Activated CD8-positive, alpha-beta memory T cell treated with anti-CD3 and anti-CD28 coated beads for 36 hours (primary cell): ENCODE data around the gene RNF121. TPM values are rescaled to one million over a fixed set of nuclear protein-coding genes. Genes with fewer than 3 reads are reported as not detected.

Source experiments
- CTCF ChIA-PET: fragments of 350-600 bp; sonication (Branson Sonifier 250); formaldehyde crosslinking; loops from one replicate; lab custom pipeline; 2021; ENCODE audit warnings: antibody characterized with exemption; lab: Charles Lee
- POLR2A ChIA-PET: fragments of 350-600 bp; sonication (Branson Sonifier 250); formaldehyde crosslinking; loops from one replicate; lab custom pipeline; 2021; ENCODE audit warnings: antibody characterized with exemption; lab: Charles Lee
- total RNA-seq, 2 experiments: library from RNA; stranded (reverse); gene quantifications; one replicate each; pipeline ENCODE4 v1.2.3, GENCODE V29; 2021

RNF121 gene
- total RNA-seq, 2 experiments from 2014 or later, result 48.1 to 50.7 TPM

DNA sequence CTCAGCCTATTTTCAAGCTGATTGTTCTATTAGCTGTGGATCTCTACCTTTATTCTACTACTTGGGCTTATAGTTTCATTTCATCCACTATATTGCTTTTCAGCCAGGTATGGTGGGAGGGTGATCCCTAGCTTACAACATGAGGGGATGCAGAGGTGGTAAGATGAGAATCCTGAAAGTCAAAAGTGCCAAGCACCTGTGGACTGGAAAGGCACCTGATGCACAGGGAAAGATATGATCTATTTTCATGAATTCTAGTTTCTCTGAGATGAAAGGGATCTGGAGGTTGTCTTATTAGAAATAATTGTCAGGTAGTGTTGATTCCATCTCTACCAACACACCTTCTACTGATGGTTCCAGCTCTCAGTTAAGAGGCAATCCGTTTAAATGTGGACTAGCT, 48.2 kb downstream of the RNF121 start:
- POLR2A ChIA-PET, result interaction anchor here (0.6 kb wide), 1 partner anchor 35 kb away, joined by 7 read pairs; no protein-coding TSS in a partner anchor
- CTCF ChIA-PET, result interaction anchor here (1.2 to 2.5 kb wide), 9 partner anchors 10 to 114 kb away, joined by 3 to 13 read pairs (median 5); partner anchors contain the start of gene IL18BP

DNA sequence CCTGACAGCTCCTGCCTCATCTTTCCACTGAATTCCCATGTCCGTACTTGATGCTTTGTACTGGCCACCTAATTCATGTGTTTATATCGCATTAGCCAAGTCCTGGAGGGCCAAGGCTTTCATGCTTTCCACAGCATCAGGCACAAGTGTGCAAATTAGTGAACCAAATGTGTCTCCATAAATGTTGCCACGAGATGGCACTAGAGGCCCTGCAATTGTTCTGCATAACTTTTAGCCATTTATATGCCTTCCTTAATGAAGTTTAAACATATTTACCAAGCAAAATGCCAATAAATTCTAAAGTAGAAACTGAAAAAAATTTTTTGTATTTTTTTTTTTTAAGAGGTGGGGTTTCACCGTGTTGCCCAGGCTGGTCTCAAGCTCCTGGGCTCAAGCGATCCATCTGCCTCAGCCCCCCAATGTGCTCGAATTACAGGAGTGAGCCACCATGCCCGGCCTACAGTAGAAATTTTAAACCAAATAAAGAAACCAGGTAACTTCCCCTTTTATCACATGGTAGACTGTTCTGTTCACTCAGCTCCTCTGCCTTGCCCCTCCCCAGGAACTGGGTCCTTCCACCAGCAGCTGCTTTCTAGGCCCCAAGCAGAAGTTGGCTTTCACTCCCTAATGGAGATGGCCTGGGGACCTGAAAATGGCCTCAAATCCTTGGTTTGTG, 49.0 kb downstream of the RNF121 start:
- POLR2A ChIA-PET, result no interaction called here
- CTCF ChIA-PET, result interaction anchor here (0.9 to 2.5 kb wide), 13 partner anchors 10 to 205 kb away, joined by 3 to 13 read pairs (median 5); partner anchors contain the start of gene IL18BP

DNA sequence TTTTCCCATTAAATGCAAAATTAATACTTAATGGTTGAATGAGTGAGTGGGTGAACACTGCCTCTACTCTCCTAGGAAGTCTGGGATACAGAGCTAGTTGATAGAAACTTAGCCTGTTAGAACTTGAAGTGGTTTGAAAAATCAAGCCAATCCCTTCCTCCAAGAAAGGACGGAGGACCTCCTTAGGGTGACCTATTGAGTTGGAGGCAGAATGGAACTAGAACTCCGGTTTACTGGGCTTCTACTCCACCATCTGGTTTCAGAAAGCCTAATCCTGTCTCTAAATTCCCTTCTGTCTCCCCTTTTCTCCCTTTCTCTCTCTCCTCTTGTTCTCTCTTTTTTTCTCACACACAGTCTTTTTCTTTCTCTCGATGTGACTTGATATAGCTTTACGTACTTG, 50.2 kb downstream of the RNF121 start:
- POLR2A ChIA-PET, result no interaction called here
- CTCF ChIA-PET, result interaction anchor here (0.6 to 2.5 kb wide), 4 partner anchors 12 to 229 kb away, joined by 3 to 13 read pairs (median 5); partner anchors contain the start of gene IL18BP

DNA sequence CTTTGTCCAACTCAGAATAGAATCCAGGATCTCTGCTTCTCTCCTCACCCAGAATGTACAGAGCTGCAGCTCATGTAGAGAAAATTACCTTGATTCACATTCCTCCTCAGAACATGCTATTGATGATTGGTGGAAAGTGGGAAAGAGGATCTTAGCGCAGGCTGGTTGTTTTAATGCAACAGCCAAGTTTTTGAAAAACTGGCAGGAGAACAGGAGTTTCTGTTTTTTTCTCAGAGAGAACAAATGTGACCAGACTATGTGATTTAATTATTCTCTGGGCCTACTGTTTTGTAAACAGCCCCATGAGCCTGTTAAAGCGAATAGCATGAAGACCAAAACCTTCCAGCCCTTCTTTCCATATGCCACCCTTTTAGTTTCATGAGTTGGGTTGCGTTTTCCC, 50.8 kb downstream of the RNF121 start:
- CTCF ChIA-PET, result interaction anchor here (1.7 kb wide), 1 partner anchor 46 kb away, joined by 6 read pairs; no protein-coding TSS in a partner anchor
- POLR2A ChIA-PET, result no interaction called here

DNA sequence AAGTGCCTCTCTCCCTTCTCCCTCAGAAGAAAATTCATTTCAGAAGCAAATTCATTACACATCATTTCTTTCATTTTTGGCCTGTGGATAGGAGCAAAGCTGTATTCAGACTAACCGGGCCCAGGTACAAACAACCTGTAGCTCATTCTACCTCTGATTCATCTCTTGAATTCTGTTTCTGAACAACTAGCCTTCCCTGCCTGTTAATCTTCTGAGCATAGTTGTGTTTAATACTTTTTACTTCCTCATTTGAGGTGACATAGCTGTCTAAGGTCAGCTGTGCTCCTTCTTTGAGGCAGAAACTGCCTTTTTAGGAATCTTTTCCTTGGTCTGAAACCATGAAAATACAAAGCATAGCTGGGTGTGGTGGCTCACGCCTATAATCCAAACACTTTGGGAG, 57.3 kb downstream of the RNF121 start:
- ChIA-PET CTCF (interaction anchor here (0.7 kb wide), 1 partner anchor 447 kb away, joined by 3 read pairs; no protein-coding TSS in a partner anchor), POLR2A (interaction anchor here (0.9 kb wide), 1 partner anchor 16 kb away, joined by 6 read pairs; no protein-coding TSS in a partner anchor)

DNA sequence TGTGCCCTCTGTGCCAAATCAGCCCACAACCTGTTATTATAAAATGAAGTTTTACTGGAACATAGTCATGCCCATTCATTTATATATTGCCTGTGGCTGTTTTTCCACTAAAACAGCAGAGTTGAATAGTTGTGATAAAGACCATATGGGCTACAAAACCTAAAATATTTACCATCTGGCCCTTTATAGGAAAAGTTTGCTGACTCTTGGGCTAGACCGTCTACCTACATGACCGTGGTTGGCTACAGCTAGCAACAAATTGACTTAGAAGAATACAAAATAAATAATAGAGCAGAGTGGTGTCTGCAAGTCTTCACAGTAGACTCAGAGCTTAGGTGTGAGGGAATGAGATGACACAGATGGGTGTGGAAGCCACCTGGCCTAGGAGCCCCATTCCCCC, 58.7 kb downstream of the RNF121 start:
- ChIA-PET CTCF (interaction anchor here (1.0 to 1.5 kb wide), 2 partner anchors 15 to 37 kb away, joined by 3 read pairs; no protein-coding TSS in a partner anchor), POLR2A (no interaction called here)

DNA sequence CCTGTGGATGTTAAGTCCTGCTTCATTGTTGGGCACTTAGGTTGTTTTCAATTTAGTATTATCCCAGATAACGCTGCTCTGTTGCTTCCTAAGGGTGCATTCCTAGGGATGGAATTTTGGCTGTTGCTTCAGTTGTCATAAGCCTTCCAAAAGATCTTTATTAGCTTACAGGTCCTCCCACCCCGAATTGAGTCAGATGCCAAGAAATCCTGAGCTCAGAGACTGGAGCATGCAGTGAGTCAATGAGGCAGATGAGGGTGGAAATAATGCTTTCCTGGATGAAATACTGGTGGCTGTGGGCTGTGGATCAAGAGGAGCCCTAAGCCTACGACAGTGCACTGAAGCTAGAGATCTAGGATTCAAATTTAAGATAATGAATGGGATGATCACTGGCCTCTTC, 59.2 kb downstream of the RNF121 start:
- POLR2A ChIA-PET, result no interaction called here
- CTCF ChIA-PET, result interaction anchor here (1.0 to 1.5 kb wide), 2 partner anchors 14 to 37 kb away, joined by 3 read pairs; no protein-coding TSS in a partner anchor

DNA sequence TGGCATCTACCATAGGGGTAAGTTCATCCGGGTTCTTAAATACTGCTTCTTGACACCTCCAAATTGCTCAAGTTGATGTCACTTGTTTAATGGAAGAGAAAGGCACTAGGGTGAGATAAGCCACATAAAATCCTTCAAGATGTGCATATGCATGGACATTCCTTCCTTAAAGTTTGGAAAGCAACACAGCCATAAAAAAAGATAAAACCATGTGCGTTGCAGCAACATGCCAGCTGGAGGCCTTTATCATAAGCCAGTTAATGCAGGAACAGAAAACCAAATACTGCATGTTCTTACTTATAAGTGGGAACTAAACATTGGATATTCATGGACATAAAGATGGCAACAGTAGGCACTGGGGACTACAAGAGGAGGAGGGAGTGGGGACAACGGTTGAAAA, 61.9 kb downstream of the RNF121 start:
- POLR2A ChIA-PET, result no interaction called here
- CTCF ChIA-PET, result no interaction called here

DNA sequence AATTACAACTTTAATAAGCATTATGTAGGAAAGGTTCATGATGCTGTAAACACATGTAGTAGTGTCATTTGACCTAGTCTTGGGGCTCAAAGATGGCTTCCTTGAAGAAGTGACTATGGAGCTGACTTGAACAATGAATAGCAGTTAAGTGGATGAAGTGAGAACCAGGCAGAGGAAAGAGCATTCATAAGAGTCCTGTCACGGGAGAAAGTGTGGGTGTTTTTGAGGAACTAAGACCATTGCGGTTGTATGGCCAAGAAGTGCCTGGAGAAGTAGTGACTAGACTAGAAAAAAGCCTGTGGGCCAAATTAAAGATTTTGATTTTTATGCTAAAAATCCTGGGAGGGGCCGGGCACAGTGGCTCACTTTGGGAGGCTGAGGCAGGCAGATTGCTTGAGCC, 62.6 kb downstream of the RNF121 start:
- POLR2A ChIA-PET, result no interaction called here
- CTCF ChIA-PET, result no interaction called here

DNA sequence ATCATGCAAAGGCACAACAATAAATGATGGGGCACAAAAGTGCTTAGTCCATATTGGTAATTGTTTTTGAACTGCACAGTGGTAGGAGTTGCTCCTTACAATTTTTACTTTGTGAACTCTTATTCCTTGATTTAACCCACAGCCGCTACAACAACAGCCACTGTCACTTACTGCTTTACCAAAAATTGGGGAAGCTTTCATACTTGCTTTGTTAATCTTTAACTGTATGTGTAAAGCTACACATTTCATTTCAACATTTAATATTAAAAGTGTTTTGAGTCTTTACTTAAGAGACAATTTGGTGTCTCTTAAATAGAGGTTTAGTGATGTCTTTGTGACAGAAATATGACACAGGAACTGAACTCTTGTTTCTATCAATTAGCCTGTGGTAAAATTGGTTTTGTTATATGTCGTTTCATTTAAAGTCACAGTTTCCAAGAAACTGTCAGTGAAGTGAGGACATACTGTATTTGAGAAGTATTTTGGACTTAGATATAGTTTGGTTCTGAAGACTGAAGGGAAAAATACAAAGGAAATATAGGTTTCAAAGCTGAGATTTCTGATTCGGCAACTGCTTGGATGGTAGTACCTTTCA, 63.4 kb downstream of the RNF121 start:
- POLR2A ChIA-PET, result no interaction called here
- CTCF ChIA-PET, result no interaction called here

DNA sequence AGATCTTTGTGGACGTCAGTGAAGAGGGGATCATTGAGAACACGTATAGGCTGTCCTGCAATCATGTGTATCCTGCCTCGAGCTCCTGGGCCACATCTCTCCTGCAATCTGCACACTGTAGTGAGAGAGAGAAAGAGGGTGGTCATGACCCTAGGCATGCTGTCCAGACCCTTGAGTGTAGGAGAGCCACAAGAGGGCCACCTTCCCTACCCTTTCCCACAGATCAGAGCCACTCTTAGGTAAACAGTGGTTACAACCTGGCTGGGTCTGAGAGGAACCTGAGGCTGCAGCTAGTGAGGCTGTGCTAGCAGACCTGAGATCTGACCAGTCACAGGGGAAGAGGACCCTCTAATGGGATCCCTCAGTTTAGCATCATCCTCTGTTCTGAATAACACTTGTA, 65.9 kb downstream of the RNF121 start:
- CTCF ChIA-PET, result interaction anchor here (0.5 to 0.6 kb wide), 2 partner anchors 165 to 213 kb away, joined by 4 read pairs; no protein-coding TSS in a partner anchor
- POLR2A ChIA-PET, result no interaction called here

DNA sequence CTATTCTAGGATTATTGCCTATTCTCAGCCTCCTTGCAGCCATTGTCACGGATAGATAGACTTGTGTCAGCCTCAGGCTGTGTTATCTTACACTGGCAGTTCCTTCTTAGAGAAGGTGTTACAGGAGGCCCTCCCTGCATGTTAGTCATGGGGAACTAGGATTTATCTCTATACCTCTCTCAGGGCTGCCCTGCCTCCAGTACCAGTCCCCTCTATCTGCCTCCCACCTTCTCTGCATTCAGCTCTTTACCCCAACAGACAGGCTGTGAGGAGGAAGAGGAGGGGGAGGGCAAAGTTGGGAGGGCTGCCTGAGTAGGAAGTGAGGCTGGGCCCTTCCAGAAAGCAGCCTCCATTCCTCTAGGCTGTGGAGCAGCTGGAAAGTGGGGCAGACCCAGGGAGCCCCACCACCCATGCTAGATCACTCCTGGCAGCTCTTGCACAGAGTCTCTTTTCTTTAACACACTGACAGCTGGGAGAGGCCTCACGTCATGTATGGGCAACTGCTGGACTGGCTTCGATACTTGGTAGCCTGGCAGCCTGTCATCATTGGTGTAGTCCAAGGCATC, 67.0 kb downstream of the RNF121 start:
- ChIA-PET CTCF (no interaction called here), POLR2A (no interaction called here)

DNA sequence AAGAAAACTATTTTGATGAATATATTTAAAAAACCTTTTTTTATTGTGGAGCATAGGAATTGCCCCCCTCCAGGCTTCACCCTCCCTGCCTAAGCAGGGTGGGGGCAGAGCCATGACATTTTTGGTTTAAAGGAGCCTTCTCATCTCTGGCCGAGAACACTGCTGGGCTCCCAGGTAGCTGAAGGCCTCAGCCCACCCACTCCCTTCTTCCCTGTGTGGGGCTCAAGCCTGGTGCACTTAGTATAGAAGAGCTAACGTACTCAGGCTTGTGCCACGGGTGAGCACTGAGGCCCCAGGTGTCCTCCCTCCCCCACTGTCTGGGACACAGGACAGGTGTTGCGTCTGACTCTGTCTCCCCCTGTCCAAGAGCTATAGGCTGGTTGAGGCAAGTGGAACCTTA, 67.7 kb downstream of the RNF121 start:
- ChIA-PET CTCF (no interaction called here), POLR2A (no interaction called here)

DNA sequence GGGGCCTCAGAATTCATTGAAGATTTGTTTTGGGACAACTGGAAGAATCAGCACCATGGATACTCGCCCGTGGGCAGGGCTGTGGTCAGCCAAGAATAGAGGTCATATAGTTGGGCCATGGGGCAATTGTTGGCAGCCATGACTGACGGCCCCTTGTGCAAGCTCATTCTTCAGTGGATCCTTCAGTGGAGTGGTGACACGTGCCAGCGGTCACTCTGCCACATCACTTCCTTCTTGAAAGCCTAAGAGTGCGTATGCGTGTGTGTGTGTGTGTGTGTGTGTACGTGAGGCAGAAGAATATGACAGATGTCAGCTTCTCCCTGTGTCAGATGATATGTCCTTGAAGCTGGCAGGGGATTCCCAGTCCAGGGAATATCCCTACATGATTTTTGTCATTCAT, 68.1 kb downstream of the RNF121 start:
- ChIA-PET CTCF (no interaction called here), POLR2A (no interaction called here)

DNA sequence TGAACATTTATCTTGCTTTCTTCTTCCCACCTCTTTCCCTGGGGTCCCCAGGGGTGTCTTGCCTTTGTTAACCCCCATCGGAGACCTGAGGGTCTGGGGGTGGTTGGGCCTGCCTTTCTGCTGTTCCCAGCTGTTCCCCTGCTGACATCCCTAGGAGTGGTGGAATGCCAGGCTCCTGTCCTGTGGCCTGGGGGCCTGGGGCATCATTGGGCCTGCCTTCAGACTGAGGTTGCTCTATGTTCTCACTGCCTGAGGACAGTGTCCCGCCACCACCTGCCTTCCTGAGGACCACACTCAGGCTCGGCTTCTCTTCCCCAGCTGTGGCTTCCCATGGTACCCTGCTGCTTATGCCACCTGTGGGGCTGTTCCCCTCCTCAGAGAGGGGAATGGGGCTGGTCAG, 68.7 kb downstream of the RNF121 start:
- POLR2A ChIA-PET, result interaction anchor here (0.6 kb wide), 1 partner anchor 65 kb away, joined by 4 read pairs; no protein-coding TSS in a partner anchor
- CTCF ChIA-PET, result interaction anchor here (1.0 kb wide), 1 partner anchor 28 kb away, joined by 3 read pairs; no protein-coding TSS in a partner anchor

DNA sequence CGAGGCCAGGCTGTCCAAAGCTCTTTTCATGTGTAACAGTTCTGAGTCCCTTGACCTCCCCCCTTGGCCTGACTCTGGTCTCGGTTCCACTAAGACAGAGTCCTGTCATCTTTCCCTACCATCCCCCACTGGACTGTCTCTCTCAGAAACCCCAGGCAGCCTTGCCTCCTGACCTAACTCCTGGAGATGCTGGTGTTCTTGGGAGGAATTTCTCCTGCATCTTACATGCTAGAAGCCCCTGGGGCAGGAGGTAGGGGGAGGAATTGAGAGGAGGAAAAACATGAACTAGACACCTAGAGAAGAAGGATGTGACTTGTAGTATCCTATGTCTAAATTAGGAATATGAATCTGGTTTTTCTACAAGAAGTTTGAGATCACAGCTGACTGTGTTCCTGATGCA, 69.2 kb downstream of the RNF121 start:
- ChIA-PET POLR2A (interaction anchor here (0.6 kb wide), 1 partner anchor 66 kb away, joined by 4 read pairs; no protein-coding TSS in a partner anchor), CTCF (interaction anchor here (0.8 to 1.0 kb wide), 2 partner anchors 20 to 27 kb away, joined by 3 to 4 read pairs; no protein-coding TSS in a partner anchor)

DNA sequence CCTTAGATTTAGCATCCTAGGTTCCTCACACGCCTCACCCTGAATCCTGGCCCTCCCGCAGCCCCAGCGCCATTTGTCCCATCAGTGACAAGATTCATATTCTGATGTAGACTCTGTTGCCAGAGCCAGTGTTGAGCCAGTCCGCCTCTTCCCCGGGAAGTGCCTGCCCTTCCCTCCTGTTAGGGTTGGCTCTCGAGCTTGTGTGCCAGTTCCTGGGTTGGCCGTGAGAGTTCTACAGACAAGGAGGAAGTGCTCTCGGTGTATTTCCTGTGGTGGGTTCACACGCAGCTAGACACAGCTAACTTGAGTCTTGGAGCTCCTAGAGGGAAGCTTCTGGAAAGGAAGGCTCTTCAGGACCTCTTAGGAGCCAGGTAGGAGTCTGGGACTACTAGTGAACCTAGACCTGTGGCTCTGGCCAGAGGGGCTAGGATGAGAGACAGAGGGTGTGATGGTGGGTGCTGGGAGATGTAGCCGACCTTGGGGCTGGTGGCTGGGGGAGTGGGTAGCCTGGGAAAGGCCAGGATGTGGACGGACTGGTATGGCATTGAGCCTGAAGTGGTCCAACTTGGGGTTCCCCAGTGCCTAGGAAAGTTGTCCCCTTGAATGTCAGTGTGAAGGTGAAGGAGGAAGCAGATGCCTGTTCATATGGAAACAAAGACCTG, 69.9 kb downstream of the RNF121 start, which contains the start of gene IL18BP:
Gene IL18BP (plus strand): TSS at position 261 of the 662 bp plus-strand sequence. CDS start 1,076 bp downstream, outside the sequence.
- ChIA-PET POLR2A (no interaction called here), CTCF (interaction anchor here (0.8 kb wide), 1 partner anchor 21 kb away, joined by 4 read pairs; no protein-coding TSS in a partner anchor)

DNA sequence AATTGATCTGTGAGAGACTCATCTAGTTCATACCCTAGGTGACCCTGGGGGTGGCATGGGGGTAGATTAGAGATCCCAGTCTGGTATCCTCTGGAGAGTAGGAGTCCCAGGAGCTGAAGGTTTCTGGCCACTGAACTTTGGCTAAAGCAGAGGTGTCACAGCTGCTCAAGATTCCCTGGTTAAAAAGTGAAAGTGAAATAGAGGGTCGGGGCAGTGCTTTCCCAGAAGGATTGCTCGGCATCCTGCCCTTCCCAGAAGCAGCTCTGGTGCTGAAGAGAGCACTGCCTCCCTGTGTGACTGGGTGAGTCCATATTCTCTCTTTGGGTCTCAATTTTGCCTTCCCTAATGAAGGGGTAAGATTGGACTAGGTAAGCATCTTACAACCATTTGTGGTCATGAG, 70.5 kb downstream of the RNF121 start:
- ChIA-PET POLR2A (no interaction called here), CTCF (interaction anchor here (1.2 kb wide), 1 partner anchor 21 kb away, joined by 6 read pairs; no protein-coding TSS in a partner anchor)

DNA sequence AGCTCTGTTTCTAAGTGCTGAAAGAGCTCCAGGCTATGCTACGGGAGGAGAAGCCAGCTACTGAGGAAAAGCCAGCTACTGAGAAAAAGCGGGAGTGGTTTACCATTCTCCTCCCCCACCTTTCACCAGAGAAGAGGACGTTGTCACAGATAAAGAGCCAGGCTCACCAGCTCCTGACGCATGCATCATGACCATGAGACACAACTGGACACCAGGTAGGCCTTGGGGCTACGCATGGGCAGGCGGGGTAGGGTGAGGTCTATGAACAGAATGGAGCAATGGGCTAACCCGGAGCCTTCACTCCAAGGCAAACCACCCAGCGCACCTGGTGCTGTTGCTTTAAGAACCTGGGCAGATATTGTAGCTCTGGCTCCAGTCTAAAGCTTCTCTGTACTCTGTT, 71.0 kb downstream of the RNF121 start:
- CTCF ChIA-PET, result interaction anchor here (1.2 kb wide), 1 partner anchor 22 kb away, joined by 6 read pairs; no protein-coding TSS in a partner anchor
- POLR2A ChIA-PET, result no interaction called here
